A673 (cell line): ENCODE measurements around the gene CHD1.

ENCODE experiments used
- CTCF ChIP-seq: fragments of 300-800, 200-600 bp; sonication (generic); conservative IDR thresholded peaks from 2 replicates; pipeline ENCODE4 v1.5.1; 2017; ENCODE audit warnings: low read depth, mild to moderate bottlenecking, antibody characterized with exemption, low read length, moderate library complexity, mixed read lengths
- EZH2 ChIP-seq: fragments of 200-600 bp; sonication (generic); IDR thresholded peaks from 2 replicates; pipeline ENCODE4 v1.6.1; 2017; ENCODE audit warnings: borderline replicate concordance, low read depth, mild to moderate bottlenecking, mixed read lengths, antibody characterized with exemption, low read length; ENCODE audit not compliant: poor library complexity, severe bottlenecking

- TF ChIP-seq CTCF, result no peak
- no peak for TF ChIP-seq EZH2
Measured at GRCh38 chr5:98928873-98929709, at the start of gene CHD1.
